K562 (cell line): ENCODE data around the gene MRFAP1. TPM values are rescaled to one million over a fixed set of nuclear protein-coding genes. Genes with fewer than 3 reads are reported as not detected.

Experiments
- CTCF ChIP-seq, 3 experiments: IDR thresholded peaks in 2 of 3; conservative IDR thresholded peaks in 1 of 3; 2 replicates each; pipeline ENCODE4 v1.5.1; 2011 to 2012; ENCODE audit warnings: low read length in 3 of 3, mild to moderate bottlenecking in 3 of 3, control low read depth in 2 of 3, improper control_type of control experiment in 1 of 3, inconsistent platforms in 1 of 3, low read depth in 1 of 3, mixed read lengths in 1 of 3, moderate library complexity in 1 of 3; ENCODE audit not compliant: insufficient read depth in 2 of 3
- SIN3B ChIP-seq: fragments of 450-650 bp; IDR thresholded peaks from 2 replicates; pipeline ENCODE4 v1.6.1; 2017; ENCODE audit warnings: low read depth, mild to moderate bottlenecking, moderate library complexity
- ZNF584 ChIP-seq: fragments of 200-800 bp; sonication (Bioruptor generic); IDR thresholded peaks from 2 replicates; pipeline ENCODE4 v1.6.1; 2016; ENCODE audit warnings: low read depth, mild to moderate bottlenecking, missing genetic modification characterization, missing compliant biosample characterization
- ZNF609 ChIP-seq: sonication (generic); formaldehyde crosslinking; IDR thresholded peaks from 2 replicates; pipeline ENCODE4 v1.8.1; 2023; ENCODE audit warnings: missing genetic modification reagents, mild to moderate bottlenecking, borderline replicate concordance
- polyA plus RNA-seq, 8 experiments: library from polyadenylated mRNA; depleted of rRNA in 4 of 8; stranded (reverse) in 5 of 8; unstranded in 3 of 8; fragments of >200 nt; fragmentation: Nextera tagmentation in 2 of 8; fragmentation: Illumina TruSeq in 1 of 8; extraction: Ambion mirVana in 2 of 8; extraction: Trizol in 1 of 8; gene quantifications; 2 replicates each; pipeline versions ENCODE4 v1.2.1 to v1.2.3, GENCODE V29; 2011 to 2014; ENCODE audit warnings: inconsistent platforms in 1 of 8, missing spikeins in 1 of 8
- total RNA-seq, 7 experiments: library from RNA; depleted of rRNA in 6 of 7; stranded (reverse); fragments of >200 nt in 6 of 7; fragmentation: Illumina TruSeq in 2 of 7; extraction: Trizol in 2 of 7; gene quantifications; 2 replicates each; pipeline versions ENCODE4 v1.2.1 to v1.2.3, GENCODE V29; 2011 to 2021; ENCODE audit warnings: low replicate concordance in 1 of 7
- TF ChIP-seq, protein P1 (sequence below), 2 experiments: fragments of 450-650 bp in 1 of 2; sonication (generic) in 1 of 2; formaldehyde crosslinking in 1 of 2; IDR thresholded peaks; 2 replicates each; pipeline versions ENCODE4 v1.7.1 to v1.9.0; 2016 to 2022; ENCODE audit warnings: inconsistent platforms in 1 of 2, mild to moderate bottlenecking in 1 of 2, missing genetic modification reagents in 1 of 2

Gene MRFAP1
- total and polyA plus RNA-seq, 9 of the 15 experiments (the other 6 are each of a cell fraction or from before 2014, with no cell fraction given), result 46.0 to 270 (median 151) TPM

GRCh38 chr4:6687947-6688878 lies 47.7 kb downstream of the MRFAP1 start (continued):
- TF ChIP-seq, protein P1, sequence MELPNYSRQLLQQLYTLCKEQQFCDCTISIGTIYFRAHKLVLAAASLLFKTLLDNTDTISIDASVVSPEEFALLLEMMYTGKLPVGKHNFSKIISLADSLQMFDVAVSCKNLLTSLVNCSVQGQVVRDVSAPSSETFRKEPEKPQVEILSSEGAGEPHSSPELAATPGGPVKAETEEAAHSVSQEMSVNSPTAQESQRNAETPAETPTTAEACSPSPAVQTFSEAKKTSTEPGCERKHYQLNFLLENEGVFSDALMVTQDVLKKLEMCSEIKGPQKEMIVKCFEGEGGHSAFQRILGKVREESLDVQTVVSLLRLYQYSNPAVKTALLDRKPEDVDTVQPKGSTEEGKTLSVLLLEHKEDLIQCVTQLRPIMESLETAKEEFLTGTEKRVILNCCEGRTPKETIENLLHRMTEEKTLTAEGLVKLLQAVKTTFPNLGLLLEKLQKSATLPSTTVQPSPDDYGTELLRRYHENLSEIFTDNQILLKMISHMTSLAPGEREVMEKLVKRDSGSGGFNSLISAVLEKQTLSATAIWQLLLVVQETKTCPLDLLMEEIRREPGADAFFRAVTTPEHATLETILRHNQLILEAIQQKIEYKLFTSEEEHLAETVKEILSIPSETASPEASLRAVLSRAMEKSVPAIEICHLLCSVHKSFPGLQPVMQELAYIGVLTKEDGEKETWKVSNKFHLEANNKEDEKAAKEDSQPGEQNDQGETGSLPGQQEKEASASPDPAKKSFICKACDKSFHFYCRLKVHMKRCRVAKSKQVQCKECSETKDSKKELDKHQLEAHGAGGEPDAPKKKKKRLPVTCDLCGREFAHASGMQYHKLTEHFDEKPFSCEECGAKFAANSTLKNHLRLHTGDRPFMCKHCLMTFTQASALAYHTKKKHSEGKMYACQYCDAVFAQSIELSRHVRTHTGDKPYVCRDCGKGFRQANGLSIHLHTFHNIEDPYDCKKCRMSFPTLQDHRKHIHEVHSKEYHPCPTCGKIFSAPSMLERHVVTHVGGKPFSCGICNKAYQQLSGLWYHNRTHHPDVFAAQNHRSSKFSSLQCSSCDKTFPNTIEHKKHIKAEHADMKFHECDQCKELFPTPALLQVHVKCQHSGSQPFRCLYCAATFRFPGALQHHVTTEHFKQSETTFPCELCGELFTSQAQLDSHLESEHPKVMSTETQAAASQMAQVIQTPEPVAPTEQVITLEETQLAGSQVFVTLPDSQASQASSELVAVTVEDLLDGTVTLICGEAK (IDR thresholded peaks at IDR 0.05), result 0 out of 2 replicates have a peak, but pooled peaks have one; percentile 16
- TF ChIP-seq, protein P1 (CRISPR knock-in tag; IDR thresholded peaks at IDR 0.05), result no peak
- TF ChIP-seq ZNF584 (CRISPR knock-in tag) (peak; percentile 4; the same call in 1 of the 2 replicates), CTCF (IDR thresholded peaks at IDR 0.05 in 2 of 3, conservative IDR thresholded peaks at IDR 0.05 in 1 of 3; ENCODE audit: insufficient read depth in 2 of 3, low read depth in 1 of 3, low read length in 3 of 3) (peak in 1 of 3 experiments; percentile 27; a peak in 2 of 6 replicates), ZNF609 (CRISPR knock-in tag) (no peak), SIN3B (no peak)
